ENCODE results near the gene KRT34. TPM values are rescaled to one million over a fixed set of nuclear protein-coding genes. Genes with fewer than 3 reads are reported as not detected.

KRT34 gene
- total RNA-seq, 1 experiment from 2014 or later, result not detected

GRCh38 chr17:41338961-41339485 is 43.1 kb downstream of the KRT34 start:
- intact Hi-C loops (cut with micrococcal nuclease), result no loop called here
- Histone ChIP-seq H3K4me3 (replicated peaks in 1 of 2; ENCODE audit: low read depth in 1 of 2, low read length in 2 of 2) (no peak overlapping the region), H3K36me3 (ENCODE audit: control insufficient read depth in 1 of 2, insufficient read depth in 2 of 2, low read length in 2 of 2) (no peaks in the 10 kb centered on the region), H4K20me1 (ENCODE audit: insufficient read depth) (no peaks in the 10 kb centered on the region), H3K9me2 (ENCODE audit: insufficient read depth) (no peaks in the 10 kb centered on the region), H3K4me1 (ENCODE audit: control insufficient read depth in 1 of 2, insufficient read depth in 2 of 2, low read length in 2 of 2) (peaks cover 0 to 14% of the 10 kb centered on the region in 2 experiments; a peak in 1 of 4 replicates), H3K27me3 (ENCODE audit: insufficient read depth, low read length) (no peaks in the 10 kb centered on the region), H3K27ac (ENCODE audit: low read depth, low read length) (no peak overlapping the region), H3K9ac (ENCODE audit: low read length) (no peak overlapping the region), H2AFZ (ENCODE audit: low read depth, low read length, poor library complexity, severe bottlenecking) (no peak overlapping the region), H3K4me2 (ENCODE audit: low read length) (no peak overlapping the region), H3K9me3 (ENCODE audit: control insufficient read depth in 1 of 2, insufficient read depth in 1 of 2, low read depth in 1 of 2, low read length in 2 of 2) (peaks cover 3 to 9% of the 10 kb centered on the region in 2 experiments; a peak in 1 of 4 replicates), H3K79me2 (ENCODE audit: insufficient read depth, low read length) (no peaks in the 10 kb centered on the region)
- no TSS peak for BruUV-seq (replicated peaks)
- DNase-seq (ENCODE audit: low read depth, low spot score), result no peak
- ChIA-PET CTCF (no interaction called here), POLR2A (no interaction called here), RAD21 (ENCODE audit: low non-redundant PET in 1 of 2, low total read pairs in 2 of 2, uncharacterized antibody in 2 of 2, unreplicated experiment in 2 of 2) (no interaction called here)
- TF ChIP-seq ELF1 (IDR thresholded peaks at IDR 0.05; ENCODE audit: borderline replicate concordance, low read depth) (no peak), POLR2AphosphoS5 (IDR thresholded peaks at IDR 0.05; ENCODE audit: low read depth, low read length) (no peak), SRF (IDR thresholded peaks at IDR 0.05; ENCODE audit: low read depth) (no peak), EGR1 (IDR thresholded peaks at IDR 0.05; ENCODE audit: low read depth) (no peak), ZFX (IDR thresholded peaks at IDR 0.05) (no peak), SIN3A (IDR thresholded peaks at IDR 0.05; ENCODE audit: low read depth) (no peak), TCF7L2 (IDR thresholded peaks at IDR 0.05; ENCODE audit: borderline replicate concordance, extremely low read depth, insufficient read depth, insufficient read length) (no peak), FOSL1 (IDR thresholded peaks at IDR 0.05; ENCODE audit: low read depth) (no peak)
- TF ChIP-seq, protein P1, sequence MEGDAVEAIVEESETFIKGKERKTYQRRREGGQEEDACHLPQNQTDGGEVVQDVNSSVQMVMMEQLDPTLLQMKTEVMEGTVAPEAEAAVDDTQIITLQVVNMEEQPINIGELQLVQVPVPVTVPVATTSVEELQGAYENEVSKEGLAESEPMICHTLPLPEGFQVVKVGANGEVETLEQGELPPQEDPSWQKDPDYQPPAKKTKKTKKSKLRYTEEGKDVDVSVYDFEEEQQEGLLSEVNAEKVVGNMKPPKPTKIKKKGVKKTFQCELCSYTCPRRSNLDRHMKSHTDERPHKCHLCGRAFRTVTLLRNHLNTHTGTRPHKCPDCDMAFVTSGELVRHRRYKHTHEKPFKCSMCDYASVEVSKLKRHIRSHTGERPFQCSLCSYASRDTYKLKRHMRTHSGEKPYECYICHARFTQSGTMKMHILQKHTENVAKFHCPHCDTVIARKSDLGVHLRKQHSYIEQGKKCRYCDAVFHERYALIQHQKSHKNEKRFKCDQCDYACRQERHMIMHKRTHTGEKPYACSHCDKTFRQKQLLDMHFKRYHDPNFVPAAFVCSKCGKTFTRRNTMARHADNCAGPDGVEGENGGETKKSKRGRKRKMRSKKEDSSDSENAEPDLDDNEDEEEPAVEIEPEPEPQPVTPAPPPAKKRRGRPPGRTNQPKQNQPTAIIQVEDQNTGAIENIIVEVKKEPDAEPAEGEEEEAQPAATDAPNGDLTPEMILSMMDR (IDR thresholded peaks at IDR 0.05 in 2 of 3, conservative IDR thresholded peaks at IDR 0.05 in 1 of 3; ENCODE audit: borderline replicate concordance in 1 of 3, insufficient read depth in 1 of 3, low read depth in 2 of 3, low read length in 2 of 3), result no peak
- ATAC-seq, result no peak

GRCh38 chr17:41335747-41336146 is 46.4 kb downstream of the KRT34 start:
- intact Hi-C loops (cut with micrococcal nuclease), result no loop called here
- BruUV-seq (replicated peaks), result no TSS peak
- TF ChIP-seq JUND (IDR thresholded peaks at IDR 0.05) (no peak), MAX (IDR thresholded peaks at IDR 0.05) (no peak), REST (IDR thresholded peaks at IDR 0.05; ENCODE audit: low read depth) (no peak), CEBPB (IDR thresholded peaks at IDR 0.05; ENCODE audit: low read depth) (no peak), SRF (IDR thresholded peaks at IDR 0.05; ENCODE audit: low read depth) (no peak)
- TF ChIP-seq, protein P1 (IDR thresholded peaks at IDR 0.05 in 2 of 3, conservative IDR thresholded peaks at IDR 0.05 in 1 of 3; ENCODE audit: borderline replicate concordance in 1 of 3, insufficient read depth in 1 of 3, low read depth in 2 of 3, low read length in 2 of 3), result no peak

More at GRCh38 chr17:41335747-41336146, 46.4 kb downstream of the KRT34 start:
- H2AFZ ChIP-seq (ENCODE audit: low read depth, low read length, poor library complexity, severe bottlenecking), result no peak overlapping the region
- H3K9me3 ChIP-seq (ENCODE audit: control insufficient read depth in 1 of 2, insufficient read depth in 1 of 2, low read depth in 1 of 2, low read length in 2 of 2), result no peaks in the 10 kb centered on the region
- peaks cover 0 to 14% of the 10 kb centered on the region in 2 experiments; a peak in 1 of 4 replicates for H3K4me1 ChIP-seq (ENCODE audit: control insufficient read depth in 1 of 2, insufficient read depth in 2 of 2, low read length in 2 of 2)
- H3K27me3 ChIP-seq (ENCODE audit: insufficient read depth, low read length), result no peaks in the 10 kb centered on the region
- RAD21 ChIA-PET (ENCODE audit: low non-redundant PET in 1 of 2, low total read pairs in 2 of 2, uncharacterized antibody in 2 of 2, unreplicated experiment in 2 of 2), result no interaction called here
- H3K27ac ChIP-seq (ENCODE audit: low read depth, low read length), result no peak overlapping the region
- no peak for ATAC-seq
- H4K20me1 ChIP-seq (ENCODE audit: insufficient read depth), result no peaks in the 10 kb centered on the region
- no peak overlapping the region for H3K4me2 ChIP-seq (ENCODE audit: low read length)
- no peak overlapping the region for H3K4me3 ChIP-seq (replicated peaks in 1 of 2; ENCODE audit: low read depth in 1 of 2, low read length in 2 of 2)
- no peaks in the 10 kb centered on the region for H3K79me2 ChIP-seq (ENCODE audit: insufficient read depth, low read length)
- H3K9ac ChIP-seq (ENCODE audit: low read length), result no peak overlapping the region
- CTCF ChIA-PET, result no interaction called here
- POLR2A ChIA-PET, result no interaction called here
- no peak for DNase-seq (ENCODE audit: low read depth, low spot score)
- no peaks in the 10 kb centered on the region for H3K9me2 ChIP-seq (ENCODE audit: insufficient read depth)
- no peaks in the 10 kb centered on the region for H3K36me3 ChIP-seq (ENCODE audit: control insufficient read depth in 1 of 2, insufficient read depth in 2 of 2, low read length in 2 of 2)

Measured in HCT116 (cell line).